ENCODE data around the gene INTS6.
A peak's percentile ranks its signal among the peaks of the same experiment; 100 is the strongest.

INTS6 gene

DNA sequence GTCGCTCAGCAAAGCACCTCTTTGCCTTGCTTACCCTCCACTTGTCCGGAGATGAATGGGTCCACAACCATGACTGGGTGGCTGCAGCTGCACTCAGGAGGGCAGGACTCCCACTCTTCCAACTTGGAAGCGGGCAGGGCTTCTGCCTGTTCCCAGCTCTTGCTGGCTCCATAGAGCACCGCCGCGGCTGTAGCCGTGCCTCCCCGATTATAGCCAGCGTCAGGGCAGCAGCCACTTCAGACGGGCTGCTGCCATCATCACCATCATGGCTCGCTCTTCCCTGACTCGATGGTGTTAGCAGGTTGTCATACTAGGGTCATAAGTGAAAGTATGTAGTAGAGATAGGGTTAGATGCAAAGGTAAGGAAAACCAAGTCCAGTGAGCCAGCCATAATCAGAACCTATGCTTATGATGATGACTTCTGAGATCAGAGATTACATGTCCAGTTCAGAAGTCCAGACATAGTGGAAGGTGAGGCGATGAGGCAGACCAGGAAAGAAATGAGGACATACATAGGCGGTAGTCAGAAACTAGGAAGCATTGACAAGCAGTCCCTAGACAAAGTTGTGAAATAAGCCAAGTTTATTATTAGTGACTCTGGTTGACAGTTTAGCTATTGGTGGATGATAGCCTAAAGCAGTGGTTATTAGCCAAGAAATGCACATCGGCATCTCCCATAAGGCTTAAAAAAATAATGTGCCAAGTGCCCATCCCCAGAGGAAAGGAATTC is 4.4 kb upstream of the INTS6 start:
- H3K27me3 ChIP-seq (ENCODE audit: control insufficient read depth, low read length) = no peaks in the 10 kb centered on the region
- peaks cover 17% of the 10 kb centered on the region for H3K4me1 ChIP-seq (ENCODE audit: control insufficient read depth, low read length)
- no peaks in the 10 kb centered on the region for H3K9me2 ChIP-seq (replicated peaks; ENCODE audit: control insufficient read depth, low read length)
- H3K36me3 ChIP-seq (ENCODE audit: control insufficient read depth, low read length) = peaks cover 26% of the 10 kb centered on the region
- H3K4me3 ChIP-seq (ENCODE audit: low read length) = no peak overlapping the region
- H3K27ac ChIP-seq (ENCODE audit: low read depth, low read length) = no peak overlapping the region
- H3K9me3 ChIP-seq (ENCODE audit: control insufficient read depth, insufficient read depth, low read length) = peaks cover 11% of the 10 kb centered on the region
- H3K4me2 ChIP-seq (ENCODE audit: low read length) = no peak overlapping the region
- TF ChIP-seq, protein P1, sequence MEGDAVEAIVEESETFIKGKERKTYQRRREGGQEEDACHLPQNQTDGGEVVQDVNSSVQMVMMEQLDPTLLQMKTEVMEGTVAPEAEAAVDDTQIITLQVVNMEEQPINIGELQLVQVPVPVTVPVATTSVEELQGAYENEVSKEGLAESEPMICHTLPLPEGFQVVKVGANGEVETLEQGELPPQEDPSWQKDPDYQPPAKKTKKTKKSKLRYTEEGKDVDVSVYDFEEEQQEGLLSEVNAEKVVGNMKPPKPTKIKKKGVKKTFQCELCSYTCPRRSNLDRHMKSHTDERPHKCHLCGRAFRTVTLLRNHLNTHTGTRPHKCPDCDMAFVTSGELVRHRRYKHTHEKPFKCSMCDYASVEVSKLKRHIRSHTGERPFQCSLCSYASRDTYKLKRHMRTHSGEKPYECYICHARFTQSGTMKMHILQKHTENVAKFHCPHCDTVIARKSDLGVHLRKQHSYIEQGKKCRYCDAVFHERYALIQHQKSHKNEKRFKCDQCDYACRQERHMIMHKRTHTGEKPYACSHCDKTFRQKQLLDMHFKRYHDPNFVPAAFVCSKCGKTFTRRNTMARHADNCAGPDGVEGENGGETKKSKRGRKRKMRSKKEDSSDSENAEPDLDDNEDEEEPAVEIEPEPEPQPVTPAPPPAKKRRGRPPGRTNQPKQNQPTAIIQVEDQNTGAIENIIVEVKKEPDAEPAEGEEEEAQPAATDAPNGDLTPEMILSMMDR (IDR thresholded peaks at IDR 0.05; ENCODE audit: low read depth, low read length, poor library complexity, severe bottlenecking) = no peak
- H4K20me1 ChIP-seq (ENCODE audit: control insufficient read depth, insufficient read depth, low read depth, low read length) = no peaks in the 10 kb centered on the region
- peaks cover 17% of the 10 kb centered on the region for H3K79me2 ChIP-seq (ENCODE audit: control insufficient read depth, low read length)
- peaks cover 13% of the 10 kb centered on the region for H3F3A ChIP-seq (ENCODE audit: control insufficient read depth, insufficient read depth)

DNA sequence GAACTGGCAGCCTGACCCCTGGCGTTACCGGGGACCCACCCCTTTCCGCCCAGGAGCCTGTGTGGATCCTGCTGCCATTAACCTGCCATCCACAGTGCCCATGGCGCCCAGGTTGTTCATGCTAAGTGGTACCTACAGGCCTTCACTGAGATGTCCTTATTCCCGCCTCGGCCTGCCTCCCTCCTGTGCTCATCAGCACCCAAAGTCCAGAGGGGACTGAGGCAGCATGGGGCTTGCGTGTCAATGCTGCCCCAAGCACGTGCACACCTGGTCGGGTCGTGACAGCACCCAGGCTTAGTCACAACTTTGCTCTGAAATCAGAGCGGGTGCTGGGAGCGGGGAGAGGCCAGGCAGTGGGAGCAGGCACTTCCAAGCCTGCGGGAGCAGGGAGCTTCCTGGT is 3.7 kb upstream of the INTS6 start:
- Histone ChIP-seq H3K4me3 (ENCODE audit: low read length) (no peak overlapping the region), H3K9me2 (replicated peaks; ENCODE audit: control insufficient read depth, low read length) (no peaks in the 10 kb centered on the region), H3K79me2 (ENCODE audit: control insufficient read depth, low read length) (peaks cover 18% of the 10 kb centered on the region), H3K4me2 (ENCODE audit: low read length) (no peak overlapping the region), H3K4me1 (ENCODE audit: control insufficient read depth, low read length) (peaks cover 17% of the 10 kb centered on the region), H3K27me3 (ENCODE audit: control insufficient read depth, low read length) (no peaks in the 10 kb centered on the region), H3F3A (ENCODE audit: control insufficient read depth, insufficient read depth) (peaks cover 13% of the 10 kb centered on the region), H3K27ac (ENCODE audit: low read depth, low read length) (no peak overlapping the region), H4K20me1 (ENCODE audit: control insufficient read depth, insufficient read depth, low read depth, low read length) (no peaks in the 10 kb centered on the region), H3K36me3 (ENCODE audit: control insufficient read depth, low read length) (peaks cover 26% of the 10 kb centered on the region), H3K9me3 (ENCODE audit: control insufficient read depth, insufficient read depth, low read length) (peaks cover 11% of the 10 kb centered on the region)
- TF ChIP-seq, protein P1 (IDR thresholded peaks at IDR 0.05; ENCODE audit: low read depth, low read length, poor library complexity, severe bottlenecking) = no peak
- no peak for TF ChIP-seq EZH2phosphoT487 (IDR thresholded peaks at IDR 0.05; ENCODE audit: borderline replicate concordance, low read length)

DNA sequence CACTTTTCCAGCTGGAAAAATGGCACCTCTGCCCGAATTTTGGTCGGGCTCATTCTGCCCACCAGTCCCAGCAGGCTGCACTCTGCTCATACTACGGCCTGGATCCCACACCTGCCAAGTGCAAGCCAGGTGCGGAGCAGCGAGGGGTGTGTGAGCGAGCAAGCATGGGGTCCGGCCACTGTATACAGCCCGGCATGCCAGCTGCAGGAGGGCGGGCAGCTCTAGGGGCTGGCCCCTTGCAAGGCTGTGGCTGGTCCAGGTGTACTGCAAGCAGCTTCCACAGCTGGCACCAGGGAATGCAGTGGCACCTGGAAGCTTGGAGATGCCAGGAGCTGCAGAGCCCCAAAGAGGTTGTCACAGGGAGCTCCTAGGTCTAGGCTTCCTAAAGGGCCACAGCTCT is 2.7 kb upstream of the INTS6 start:
- no peaks in the 10 kb centered on the region for H3K9me2 ChIP-seq (replicated peaks; ENCODE audit: control insufficient read depth, low read length)
- no peaks in the 10 kb centered on the region for H3K27me3 ChIP-seq (ENCODE audit: control insufficient read depth, low read length)
- H3K36me3 ChIP-seq (ENCODE audit: control insufficient read depth, low read length) = peaks cover 35% of the 10 kb centered on the region
- peak overlapping the region; percentile 97 for H3K4me2 ChIP-seq (ENCODE audit: low read length)
- TF ChIP-seq, protein P1 (IDR thresholded peaks at IDR 0.05; ENCODE audit: low read depth, low read length, poor library complexity, severe bottlenecking) = no peak
- no peak for TF ChIP-seq EZH2phosphoT487 (IDR thresholded peaks at IDR 0.05; ENCODE audit: borderline replicate concordance, low read length)
- H3K9me3 ChIP-seq (ENCODE audit: control insufficient read depth, insufficient read depth, low read length) = peaks cover 11% of the 10 kb centered on the region
- H3K27ac ChIP-seq (ENCODE audit: low read depth, low read length) = no peak overlapping the region
- H3K79me2 ChIP-seq (ENCODE audit: control insufficient read depth, low read length) = peaks cover 21% of the 10 kb centered on the region
- peaks cover 20% of the 10 kb centered on the region for H3F3A ChIP-seq (ENCODE audit: control insufficient read depth, insufficient read depth)
- no peak overlapping the region for H3K4me3 ChIP-seq (ENCODE audit: low read length)
- H3K4me1 ChIP-seq (ENCODE audit: control insufficient read depth, low read length) = peaks cover 25% of the 10 kb centered on the region
- H4K20me1 ChIP-seq (ENCODE audit: control insufficient read depth, insufficient read depth, low read depth, low read length) = no peaks in the 10 kb centered on the region
